Stimulated activated CD4-positive, alpha-beta T cell treated with anti-CD3 and anti-CD28 coated beads, TNF-alpha, amount 100 ng/mL, for 4 hours (primary cell): ENCODE results near the gene DOCK4.

ENCODE experiments used
- DNase-seq, 3 experiments: peaks; one replicate each; pipeline ENCODE4 v3.0.0-alpha.2; 2020; ENCODE audit warnings: low read depth in 3 of 3

The DOCK4 gene

DNA sequence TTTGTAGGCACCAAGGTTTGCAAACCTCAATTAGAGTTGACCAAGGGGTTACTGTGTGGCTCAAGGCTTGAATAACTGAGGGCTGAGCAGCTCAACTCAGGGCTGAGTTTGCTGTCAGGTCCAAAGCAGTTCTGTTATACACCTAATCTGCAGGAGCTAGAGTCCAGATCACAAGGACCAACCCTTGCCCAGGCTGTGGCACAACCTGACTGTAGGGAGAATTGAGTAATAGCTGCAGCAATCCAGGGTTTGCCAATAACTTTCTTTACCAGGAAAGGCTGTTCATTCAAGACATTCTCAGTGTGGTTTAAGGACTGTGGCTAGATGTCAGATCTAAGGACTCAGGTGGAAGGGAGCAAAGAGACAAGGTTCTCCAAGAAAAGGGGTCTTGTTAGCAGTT is 528.4 kb downstream of the DOCK4 start:
- DNase-seq = no peak

DNA sequence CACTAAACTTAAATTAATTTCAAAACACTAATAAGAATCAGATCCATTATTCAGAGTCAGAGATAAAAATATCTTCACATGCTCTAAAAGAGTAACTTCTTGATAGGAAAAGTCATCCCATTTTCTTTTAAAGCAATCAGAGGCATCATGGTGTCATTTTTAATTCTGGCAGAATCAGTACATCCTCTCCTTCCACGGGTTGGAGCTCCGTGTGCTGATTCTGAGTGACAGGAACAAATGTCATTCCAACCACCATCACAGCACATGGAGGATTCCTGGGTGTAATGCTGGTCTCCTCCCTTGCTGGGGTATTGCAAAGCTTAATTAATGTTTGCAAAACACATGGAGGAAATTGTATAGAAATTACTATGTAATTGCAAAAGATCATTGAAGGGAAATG is 529.4 kb downstream of the DOCK4 start:
- DNase-seq = no peak
